ENCODE results near the gene NUP50. TPM values are rescaled to one million over a fixed set of nuclear protein-coding genes. Genes with fewer than 3 reads are reported as not detected.

Gene NUP50
- total RNA-seq, 1 experiment from 2014 or later, result 134 TPM

DNA sequence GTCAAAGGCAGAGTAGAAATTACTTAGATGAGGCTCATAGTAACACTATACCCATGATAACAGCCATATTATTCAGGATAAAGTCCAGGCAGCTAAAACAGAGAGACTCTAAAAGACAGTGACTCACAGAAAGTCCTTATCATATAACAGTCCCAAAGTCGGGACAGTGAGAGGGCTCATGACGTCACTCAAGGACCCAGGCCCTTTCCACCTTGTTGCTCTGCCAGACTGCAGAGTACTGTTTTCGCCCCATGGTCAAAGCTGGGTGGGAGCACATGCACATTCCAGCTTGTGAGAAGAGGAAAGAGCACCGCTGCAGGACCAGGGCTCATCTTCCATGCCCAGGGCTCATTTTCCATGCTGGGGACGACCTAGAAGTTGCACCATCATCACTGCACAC is 29.4 kb upstream of the NUP50 start:
- H3K27ac Mint-ChIP-seq, result no peak overlapping the region
- no peak overlapping the region for H4K8ac ChIP-seq (replicated peaks; ENCODE audit: insufficient read length, low read depth, low read length)
- TF ChIP-seq, protein P1, sequence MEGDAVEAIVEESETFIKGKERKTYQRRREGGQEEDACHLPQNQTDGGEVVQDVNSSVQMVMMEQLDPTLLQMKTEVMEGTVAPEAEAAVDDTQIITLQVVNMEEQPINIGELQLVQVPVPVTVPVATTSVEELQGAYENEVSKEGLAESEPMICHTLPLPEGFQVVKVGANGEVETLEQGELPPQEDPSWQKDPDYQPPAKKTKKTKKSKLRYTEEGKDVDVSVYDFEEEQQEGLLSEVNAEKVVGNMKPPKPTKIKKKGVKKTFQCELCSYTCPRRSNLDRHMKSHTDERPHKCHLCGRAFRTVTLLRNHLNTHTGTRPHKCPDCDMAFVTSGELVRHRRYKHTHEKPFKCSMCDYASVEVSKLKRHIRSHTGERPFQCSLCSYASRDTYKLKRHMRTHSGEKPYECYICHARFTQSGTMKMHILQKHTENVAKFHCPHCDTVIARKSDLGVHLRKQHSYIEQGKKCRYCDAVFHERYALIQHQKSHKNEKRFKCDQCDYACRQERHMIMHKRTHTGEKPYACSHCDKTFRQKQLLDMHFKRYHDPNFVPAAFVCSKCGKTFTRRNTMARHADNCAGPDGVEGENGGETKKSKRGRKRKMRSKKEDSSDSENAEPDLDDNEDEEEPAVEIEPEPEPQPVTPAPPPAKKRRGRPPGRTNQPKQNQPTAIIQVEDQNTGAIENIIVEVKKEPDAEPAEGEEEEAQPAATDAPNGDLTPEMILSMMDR (conservative IDR thresholded peaks at IDR 0.05), result no peak
- H2BK5ac ChIP-seq (ENCODE audit: insufficient read length, low read length), result no peak overlapping the region
- no peak overlapping the region for H3K4ac ChIP-seq (ENCODE audit: low read depth, low read length)
- no peak overlapping the region for H3K9ac ChIP-seq (ENCODE audit: extremely low read depth, insufficient read length, low read length)
- no peak overlapping the region for H3K14ac ChIP-seq (ENCODE audit: insufficient read depth, low read length)
- no peak overlapping the region for H3K18ac ChIP-seq (ENCODE audit: insufficient read length, low read depth, low read length)
- DNase-seq, result no peak
- H2BK120ac ChIP-seq (ENCODE audit: low read depth, low read length, poor library complexity, severe bottlenecking), result no peak overlapping the region
- peaks cover 0 to 7% of the 10 kb centered on the region in 2 experiments; a peak in 2 of 4 replicates for H3K4me1 Mint-ChIP-seq
- H3K27me3 ChIP-seq (ENCODE audit: insufficient read depth, low read length), result no peaks in the 10 kb centered on the region
- H3K36me3 Mint-ChIP-seq (ENCODE audit: insufficient read depth in 1 of 3, low read depth in 3 of 3), result peaks cover 14 to 17% (median 14%) of the 10 kb centered on the region in 3 experiments
- no peak overlapping the region for H4K91ac ChIP-seq (ENCODE audit: insufficient read length, low read depth, low read length)
- H3K4me1 ChIP-seq (ENCODE audit: insufficient read depth, low read length), result no peaks in the 10 kb centered on the region
- H3K4me3 Mint-ChIP-seq, result no peak overlapping the region
- no peak overlapping the region for H2BK20ac ChIP-seq (ENCODE audit: low read depth, low read length, poor library complexity, severe bottlenecking)
- no peaks in the 10 kb centered on the region for H3K79me2 ChIP-seq (ENCODE audit: insufficient read depth, low read length)
- no peak overlapping the region for H2AK5ac ChIP-seq (ENCODE audit: insufficient read length, low read length)
- H3K27me3 Mint-ChIP-seq (ENCODE audit: low read depth), result no peaks in the 10 kb centered on the region; the same call in 1 of the 2 replicates
- no peak overlapping the region for H3K56ac ChIP-seq (ENCODE audit: insufficient read length, low read depth, low read length)
- H3K23me2 ChIP-seq (ENCODE audit: insufficient read length, low read depth, low read length, poor library complexity, severe bottlenecking), result no peaks in the 10 kb centered on the region
- H3K9me3 ChIP-seq (ENCODE audit: control insufficient read depth, low read depth, low read length), result peaks cover 14% of the 10 kb centered on the region
- no peak overlapping the region for H3K23ac ChIP-seq (ENCODE audit: insufficient read length, low read depth, low read length)
- H4K20me1 ChIP-seq (ENCODE audit: control insufficient read depth, insufficient read depth, insufficient read length), result no peaks in the 10 kb centered on the region
- WGBS (ENCODE audit: extremely low coverage, insufficient read length, low lambda C conversion rate), result no CpG with 5 or more reads among the region's 5 CpGs
- H4K5ac ChIP-seq (ENCODE audit: insufficient read length, low read depth, low read length), result no peak overlapping the region
- no peak overlapping the region for H2BK15ac ChIP-seq (ENCODE audit: low read depth, low read length)
- no peak overlapping the region for H2AFZ ChIP-seq (ENCODE audit: low read length)
- H3K4me2 ChIP-seq (ENCODE audit: insufficient read depth, insufficient read length, low read length), result no peak overlapping the region
- no peak overlapping the region for H2BK12ac ChIP-seq (ENCODE audit: insufficient read length, low read depth, low read length)
- no peak overlapping the region for H3K27ac ChIP-seq (ENCODE audit: insufficient read length, low read depth, low read length)
- H3T11ph ChIP-seq (ENCODE audit: low read length), result no peak overlapping the region
- peaks cover 11 to 13% of the 10 kb centered on the region in 2 experiments for H3K9me3 Mint-ChIP-seq
- no peaks in the 10 kb centered on the region for H3K79me1 ChIP-seq (ENCODE audit: insufficient read depth, low read depth, low read length, poor library complexity, severe bottlenecking)
